SJCRH30 (cell line): ENCODE results near the gene UBQLNL. TPM values are rescaled to one million over a fixed set of nuclear protein-coding genes. Genes with fewer than 3 reads are reported as not detected.

Experiments used
- DNase-seq, 2 experiments: peaks; one replicate each; pipeline ENCODE4 v3.0.0-alpha.2; 2015 to 2020
- H3K27ac ChIP-seq: fragments of 250-450 bp; sonication (Bioruptor Pico); 2 replicates; pipeline ENCODE4 v1.5.1; 2020; ENCODE audit warnings: mild to moderate bottlenecking, moderate library complexity
- H3K27me3 ChIP-seq: fragments of 250-450 bp; sonication (Bioruptor Pico); 2 replicates; pipeline ENCODE4 v1.5.1; 2020; ENCODE audit warnings: mild to moderate bottlenecking, moderate library complexity
- H3K36me3 ChIP-seq: fragments of 250-450 bp; sonication (Bioruptor Pico); 2 replicates; pipeline ENCODE4 v1.5.1; 2020; ENCODE audit warnings: mild to moderate bottlenecking, moderate library complexity
- H3K4me1 ChIP-seq: fragments of 250-450 bp; sonication (Bioruptor Pico); 2 replicates; pipeline ENCODE4 v1.5.1; 2020; ENCODE audit warnings: mild to moderate bottlenecking, moderate library complexity
- H3K4me3 ChIP-seq: fragments of 250-450 bp; sonication (Bioruptor Pico); 2 replicates; pipeline ENCODE4 v1.5.1; 2020; ENCODE audit warnings: mild to moderate bottlenecking, moderate library complexity
- H3K9me3 ChIP-seq: fragments of 250-450 bp; sonication (Bioruptor Pico); replicated peaks from 2 replicates; pipeline ENCODE4 v1.5.1; 2020; ENCODE audit warnings: mild to moderate bottlenecking, moderate library complexity
- total RNA-seq: library from RNA; depleted of rRNA; stranded (reverse); fragments of >200 nt; shearing (Covaris generic); gene quantifications from 2 replicates; pipeline ENCODE4 v1.2.3, GENCODE V29; 2014

Gene UBQLNL
- total RNA-seq, 1 experiment from 2014 or later = not detected

GRCh38 chr11:5524756-5525155 is 8.3 kb upstream of the UBQLNL start:
- no peaks in the 10 kb centered on the region for H3K4me1 ChIP-seq
- no peaks in the 10 kb centered on the region for H3K27me3 ChIP-seq
- H3K27ac ChIP-seq = no peak overlapping the region
- H3K4me3 ChIP-seq = no peak overlapping the region
- no peaks in the 10 kb centered on the region for H3K36me3 ChIP-seq
- no peaks in the 10 kb centered on the region for H3K9me3 ChIP-seq
- DNase-seq = peak; percentile 9 to 34

- Histone ChIP-seq H3K9me3 (no peaks in the 10 kb centered on the region), H3K4me3 (no peak overlapping the region), H3K27me3 (no peaks in the 10 kb centered on the region), H3K4me1 (no peaks in the 10 kb centered on the region), H3K27ac (no peak overlapping the region), H3K36me3 (no peaks in the 10 kb centered on the region)
- DNase-seq = no peak
These were observed 5.8 kb upstream of the UBQLNL start for GRCh38 chr11:5522308-5522707.

- no peaks in the 10 kb centered on the region for H3K4me1 ChIP-seq
- no peak overlapping the region for H3K27ac ChIP-seq
- H3K4me3 ChIP-seq = no peak overlapping the region
- H3K27me3 ChIP-seq = no peaks in the 10 kb centered on the region
- H3K9me3 ChIP-seq = no peaks in the 10 kb centered on the region
- no peaks in the 10 kb centered on the region for H3K36me3 ChIP-seq
- DNase-seq = no peak
These were observed 5.0 kb upstream of the UBQLNL start for GRCh38 chr11:5521540-5521939.

DNA sequence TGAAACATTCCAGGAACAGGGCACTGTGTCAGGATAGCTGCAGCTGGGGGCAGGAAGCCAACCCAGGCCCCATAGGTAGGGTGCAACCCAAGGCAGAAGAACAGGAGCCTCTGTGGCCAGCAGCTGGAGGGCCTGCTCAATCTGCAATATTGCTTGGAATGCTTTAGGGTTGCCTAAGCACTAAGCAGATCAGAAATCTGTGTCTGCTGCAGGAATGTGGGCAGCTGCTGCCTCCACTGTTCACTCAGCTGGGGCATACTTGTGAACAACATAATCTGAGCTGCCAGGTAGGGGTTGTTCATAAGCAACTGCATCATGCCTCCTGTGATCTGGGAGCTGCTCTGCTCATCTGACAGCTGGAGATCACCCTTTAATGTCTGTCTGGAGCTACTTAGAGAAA is 1.7 kb downstream of the UBQLNL start:
- H3K9me3 ChIP-seq = no peaks in the 10 kb centered on the region
- no peak overlapping the region for H3K4me3 ChIP-seq
- H3K27me3 ChIP-seq = no peaks in the 10 kb centered on the region
- H3K27ac ChIP-seq = no peak overlapping the region
- no peaks in the 10 kb centered on the region for H3K4me1 ChIP-seq
- no peaks in the 10 kb centered on the region for H3K36me3 ChIP-seq
- no peak for DNase-seq

DNA sequence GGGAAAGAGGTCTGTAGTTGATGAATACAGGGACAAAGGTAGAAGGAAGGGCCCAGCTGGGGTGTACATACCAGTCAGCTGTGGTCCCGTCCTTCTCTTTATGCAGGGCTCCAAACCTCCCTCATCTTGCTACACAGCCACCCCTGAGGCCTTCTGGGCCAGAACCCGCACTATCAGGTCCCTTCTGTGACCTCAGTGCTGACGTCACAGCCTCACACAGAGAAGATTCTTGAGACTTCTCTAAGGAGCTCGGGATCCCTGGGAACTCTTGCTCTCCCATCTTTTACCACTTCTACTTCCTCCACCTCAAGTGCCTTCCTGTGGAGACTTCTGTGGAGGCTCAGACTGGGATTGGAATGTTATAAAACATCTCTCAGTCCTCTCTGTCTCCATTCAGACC is 6.7 kb downstream of the UBQLNL start, which contains the start of gene UBQLN3:
UBQLN3 (minus strand) TSS at position 155 of the 400 bp plus-strand sequence. CDS start 399 bp downstream, outside the sequence.
- DNase-seq = no peak
- no peaks in the 10 kb centered on the region for H3K9me3 ChIP-seq
- H3K4me1 ChIP-seq = no peaks in the 10 kb centered on the region
- peaks cover 5% of the 10 kb centered on the region; the same call in 1 of the 2 replicates for H3K27me3 ChIP-seq
- no peak within 1 kb of the TSS for H3K4me3 ChIP-seq
- no peak within 1 kb of the TSS for H3K27ac ChIP-seq
- H3K36me3 ChIP-seq = no peaks in the 10 kb centered on the region

DNA sequence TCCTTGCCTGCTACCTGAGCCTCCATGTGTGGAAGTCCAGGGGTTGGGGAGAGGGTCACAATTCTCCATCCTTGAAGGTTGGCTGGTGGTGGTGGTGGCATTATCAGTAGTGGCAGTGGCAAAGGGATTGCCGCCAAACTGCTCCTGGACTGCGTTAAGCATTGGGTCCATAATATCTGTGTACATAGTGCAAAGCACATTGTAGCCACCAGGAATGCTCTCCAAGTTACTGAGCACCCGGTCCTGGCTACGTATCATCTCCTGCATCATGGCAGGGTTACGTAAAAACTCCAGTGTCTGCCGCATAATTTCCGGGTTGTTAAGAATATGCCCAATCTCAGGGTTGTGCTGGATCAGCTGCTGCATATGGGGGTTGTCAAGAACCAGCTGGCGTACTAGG is 7.9 kb downstream of the UBQLNL start:
- no peaks in the 10 kb centered on the region for H3K36me3 ChIP-seq
- peaks cover 5% of the 10 kb centered on the region for H3K27me3 ChIP-seq
- no peaks in the 10 kb centered on the region for H3K4me1 ChIP-seq
- no peak overlapping the region for H3K27ac ChIP-seq
- no peak for DNase-seq
- no peak overlapping the region for H3K4me3 ChIP-seq
- H3K9me3 ChIP-seq = no peaks in the 10 kb centered on the region

DNA sequence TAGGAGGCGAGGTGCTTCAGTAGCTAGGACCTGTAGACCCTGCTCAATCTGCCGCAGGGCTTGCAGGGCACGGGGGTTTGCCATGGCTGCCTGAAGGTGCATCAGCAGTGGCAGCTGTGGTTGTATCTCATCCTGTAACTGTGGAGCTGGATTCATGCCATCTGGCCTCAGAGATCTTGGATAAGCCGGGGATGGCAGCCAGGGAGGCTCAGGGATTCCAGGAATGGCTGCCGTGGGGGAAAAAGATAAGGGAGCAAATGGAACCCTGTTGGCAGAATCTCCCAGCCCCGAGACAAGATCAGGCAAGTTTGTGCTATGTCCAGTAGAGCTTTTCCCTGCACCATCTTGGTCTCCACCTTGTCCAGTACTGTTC is 8.6 kb downstream of the UBQLNL start:
- Histone ChIP-seq H3K27me3 (peaks cover 5% of the 10 kb centered on the region), H3K4me1 (no peaks in the 10 kb centered on the region)

DNA sequence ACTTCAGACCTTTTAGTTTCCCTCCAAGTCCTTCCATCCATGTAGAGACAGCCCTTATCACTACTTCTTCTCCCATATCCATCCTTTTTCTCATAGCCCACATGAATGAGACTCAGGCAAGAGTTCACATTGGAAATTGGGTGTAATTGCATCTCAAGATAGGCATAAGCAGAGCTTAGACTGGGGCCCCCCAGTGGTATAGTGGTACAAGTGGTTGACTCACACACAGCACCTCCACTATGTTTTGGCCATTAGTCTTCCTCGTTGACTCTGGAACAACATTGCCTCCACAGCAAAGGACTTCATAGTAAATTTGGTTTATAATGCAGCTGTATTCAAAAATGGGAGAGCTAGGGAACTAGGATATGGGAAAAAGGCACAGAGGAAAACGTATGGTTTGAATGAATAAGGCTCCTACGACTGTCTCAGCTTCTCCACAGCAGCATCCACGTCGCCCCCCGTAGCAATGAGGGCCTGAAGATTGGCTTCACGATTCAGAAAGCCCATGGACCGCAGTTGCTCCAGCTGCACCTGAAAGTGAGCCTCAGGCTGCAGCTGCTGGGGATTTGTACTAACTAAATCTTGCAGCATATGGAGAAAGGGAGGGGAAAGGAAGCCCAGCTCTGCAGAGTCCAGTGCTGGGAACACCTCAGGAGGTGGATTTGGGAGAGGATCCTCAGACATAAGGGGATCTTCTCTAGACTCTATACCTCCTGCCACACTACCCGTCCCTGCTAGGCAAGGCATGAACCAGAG is 9.1 kb downstream of the UBQLNL start:
- H3K4me1 ChIP-seq = no peaks in the 10 kb centered on the region
- peaks cover 5% of the 10 kb centered on the region for H3K27me3 ChIP-seq
- H3K4me3 ChIP-seq = no peak overlapping the region
- H3K36me3 ChIP-seq = no peaks in the 10 kb centered on the region
- H3K27ac ChIP-seq = no peak overlapping the region
- peak; percentile 26 to 53 for DNase-seq
- no peaks in the 10 kb centered on the region for H3K9me3 ChIP-seq

More for the DNA sequence above, 8.6 kb downstream of the UBQLNL start:
- Histone ChIP-seq H3K36me3 (no peaks in the 10 kb centered on the region), H3K9me3 (no peaks in the 10 kb centered on the region), H3K27ac (no peak overlapping the region), H3K4me3 (no peak overlapping the region)
- DNase-seq = peak; percentile 63 to 76

GRCh38 chr11:5505363-5506048 is 11.0 kb downstream of the UBQLNL start:
- DNase-seq = no peak
- Histone ChIP-seq H3K27me3 (peaks cover 5% of the 10 kb centered on the region), H3K27ac (no peak overlapping the region), H3K36me3 (no peaks in the 10 kb centered on the region), H3K9me3 (no peaks in the 10 kb centered on the region), H3K4me1 (no peaks in the 10 kb centered on the region), H3K4me3 (no peak overlapping the region)

- no peaks in the 10 kb centered on the region for H3K9me3 ChIP-seq
- H3K36me3 ChIP-seq = no peaks in the 10 kb centered on the region
- no peaks in the 10 kb centered on the region for H3K4me1 ChIP-seq
- H3K4me3 ChIP-seq = no peak overlapping the region
- H3K27me3 ChIP-seq = peaks cover 5% of the 10 kb centered on the region
- no peak overlapping the region for H3K27ac ChIP-seq
- DNase-seq = no peak
These were observed 12.0 kb downstream of the UBQLNL start for GRCh38 chr11:5504403-5504921.

- no peak for DNase-seq
- Histone ChIP-seq H3K27ac (no peak overlapping the region), H3K9me3 (no peaks in the 10 kb centered on the region), H3K4me1 (no peaks in the 10 kb centered on the region), H3K4me3 (no peak overlapping the region), H3K36me3 (no peaks in the 10 kb centered on the region), H3K27me3 (no peaks in the 10 kb centered on the region; the same call in none of the 2 replicates)
These were observed 16.1 kb downstream of the UBQLNL start for GRCh38 chr11:5500393-5500801.

GRCh38 chr11:5499671-5500070 is 16.8 kb downstream of the UBQLNL start:
- Histone ChIP-seq H3K4me1 (no peaks in the 10 kb centered on the region), H3K4me3 (no peak overlapping the region), H3K27ac (no peak overlapping the region), H3K27me3 (no peaks in the 10 kb centered on the region; the same call in 1 of the 2 replicates), H3K36me3 (no peaks in the 10 kb centered on the region), H3K9me3 (no peaks in the 10 kb centered on the region)
- no peak for DNase-seq

DNA sequence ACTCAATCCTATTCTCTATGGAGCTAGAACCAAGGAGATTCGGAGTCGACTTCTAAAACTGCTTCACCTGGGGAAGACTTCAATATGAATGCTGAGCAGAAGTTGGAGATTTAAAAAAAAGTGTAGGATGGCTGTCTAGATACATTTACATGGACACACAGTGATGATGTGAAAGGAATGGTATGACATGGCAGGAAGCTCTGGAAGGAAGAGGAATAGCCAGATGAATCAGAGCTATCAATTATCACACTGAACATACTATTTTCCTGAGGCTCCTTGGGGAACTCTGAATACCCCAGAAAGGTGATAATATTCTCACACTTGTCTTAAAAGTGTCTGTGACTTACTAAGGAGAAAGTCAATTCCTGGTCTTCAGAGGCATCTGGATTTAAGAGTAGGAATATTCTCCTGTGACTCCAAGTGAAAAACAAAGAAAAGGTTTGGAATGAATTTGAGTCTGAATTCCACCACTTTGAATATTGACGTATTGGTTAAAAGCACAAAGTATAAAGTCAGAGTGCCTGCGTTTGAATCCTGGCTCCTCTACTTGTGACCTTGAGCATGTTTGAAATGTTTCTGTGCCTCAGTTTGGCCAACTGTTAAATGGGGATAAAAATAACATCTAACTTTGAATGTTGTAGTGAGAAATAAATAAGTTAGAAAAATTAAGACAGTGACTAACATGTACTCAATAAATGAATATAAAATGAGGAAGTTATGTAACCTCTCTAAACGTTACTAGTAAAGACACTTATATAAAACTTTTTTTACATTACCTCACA is 26.7 kb downstream of the UBQLNL start:
- no peak for DNase-seq
- Histone ChIP-seq H3K27me3 (no peaks in the 10 kb centered on the region), H3K4me1 (no peaks in the 10 kb centered on the region), H3K4me3 (no peak overlapping the region), H3K27ac (no peak overlapping the region), H3K36me3 (no peaks in the 10 kb centered on the region), H3K9me3 (no peaks in the 10 kb centered on the region)

- Histone ChIP-seq H3K4me1 (no peaks in the 10 kb centered on the region), H3K9me3 (no peaks in the 10 kb centered on the region), H3K27me3 (no peaks in the 10 kb centered on the region), H3K4me3 (no peak overlapping the region), H3K27ac (no peak overlapping the region), H3K36me3 (no peaks in the 10 kb centered on the region)
- DNase-seq = no peak
These were observed 27.6 kb downstream of the UBQLNL start for GRCh38 chr11:5488798-5489399.
